ENCODE data around the gene AQP10. TPM values are rescaled to one million over a fixed set of nuclear protein-coding genes. Genes with fewer than 3 reads are reported as not detected.

Gene AQP10, protein sequence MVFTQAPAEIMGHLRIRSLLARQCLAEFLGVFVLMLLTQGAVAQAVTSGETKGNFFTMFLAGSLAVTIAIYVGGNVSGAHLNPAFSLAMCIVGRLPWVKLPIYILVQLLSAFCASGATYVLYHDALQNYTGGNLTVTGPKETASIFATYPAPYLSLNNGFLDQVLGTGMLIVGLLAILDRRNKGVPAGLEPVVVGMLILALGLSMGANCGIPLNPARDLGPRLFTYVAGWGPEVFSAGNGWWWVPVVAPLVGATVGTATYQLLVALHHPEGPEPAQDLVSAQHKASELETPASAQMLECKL
- not detected in 2 replicates for total RNA-seq

GRCh38 chr1:154320882-154321608 lies at the start of gene AQP10:
TSS of gene AQP10 (plus strand) at chr1:154321093. CDS start at chr1:154321156, 63 bp downstream.

DNA sequence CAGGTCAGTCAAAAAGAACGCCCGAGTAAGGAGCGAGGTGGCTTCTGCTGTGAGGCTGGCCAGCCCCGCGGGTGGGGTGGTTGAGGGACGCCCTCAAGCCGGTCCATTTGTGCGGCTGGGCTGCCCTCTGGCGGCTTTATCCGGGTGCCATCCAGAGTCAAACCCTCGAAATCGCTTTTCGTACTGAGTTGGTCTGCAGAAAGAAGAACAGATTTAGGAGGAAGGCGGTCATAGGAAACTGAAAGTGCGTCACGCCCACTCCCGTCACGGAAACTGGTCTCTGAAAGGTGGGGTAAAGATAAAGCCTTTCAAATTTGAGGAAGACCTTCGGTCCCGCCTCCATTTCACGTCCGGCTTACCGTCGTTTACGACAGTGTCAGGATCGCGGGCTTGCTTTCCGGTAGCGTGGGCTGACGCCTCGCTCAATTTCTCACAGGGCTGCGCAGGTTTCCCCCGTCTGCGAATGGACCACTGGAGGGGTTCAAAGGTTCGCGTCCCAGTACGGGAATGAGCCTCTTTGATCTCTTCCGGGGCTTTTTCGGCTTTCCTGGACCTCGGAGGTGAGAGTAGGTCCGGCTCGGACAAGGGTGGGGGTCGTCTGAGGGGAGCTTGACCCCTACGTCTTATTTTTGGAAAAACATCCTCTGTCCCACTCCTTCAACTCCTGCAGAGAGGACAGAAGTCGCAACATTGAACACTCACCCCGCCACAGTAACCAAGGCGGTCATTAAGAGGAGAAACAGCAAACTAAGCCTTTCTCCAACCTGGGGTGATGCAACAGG lies 48.5 kb upstream of the AQP10 start, which contains the start of gene HAX1:
Gene HAX1 (plus strand): TSS at position 413 of the 782 bp plus-strand sequence. CDS start 95 bp downstream, at position 508.

DNA sequence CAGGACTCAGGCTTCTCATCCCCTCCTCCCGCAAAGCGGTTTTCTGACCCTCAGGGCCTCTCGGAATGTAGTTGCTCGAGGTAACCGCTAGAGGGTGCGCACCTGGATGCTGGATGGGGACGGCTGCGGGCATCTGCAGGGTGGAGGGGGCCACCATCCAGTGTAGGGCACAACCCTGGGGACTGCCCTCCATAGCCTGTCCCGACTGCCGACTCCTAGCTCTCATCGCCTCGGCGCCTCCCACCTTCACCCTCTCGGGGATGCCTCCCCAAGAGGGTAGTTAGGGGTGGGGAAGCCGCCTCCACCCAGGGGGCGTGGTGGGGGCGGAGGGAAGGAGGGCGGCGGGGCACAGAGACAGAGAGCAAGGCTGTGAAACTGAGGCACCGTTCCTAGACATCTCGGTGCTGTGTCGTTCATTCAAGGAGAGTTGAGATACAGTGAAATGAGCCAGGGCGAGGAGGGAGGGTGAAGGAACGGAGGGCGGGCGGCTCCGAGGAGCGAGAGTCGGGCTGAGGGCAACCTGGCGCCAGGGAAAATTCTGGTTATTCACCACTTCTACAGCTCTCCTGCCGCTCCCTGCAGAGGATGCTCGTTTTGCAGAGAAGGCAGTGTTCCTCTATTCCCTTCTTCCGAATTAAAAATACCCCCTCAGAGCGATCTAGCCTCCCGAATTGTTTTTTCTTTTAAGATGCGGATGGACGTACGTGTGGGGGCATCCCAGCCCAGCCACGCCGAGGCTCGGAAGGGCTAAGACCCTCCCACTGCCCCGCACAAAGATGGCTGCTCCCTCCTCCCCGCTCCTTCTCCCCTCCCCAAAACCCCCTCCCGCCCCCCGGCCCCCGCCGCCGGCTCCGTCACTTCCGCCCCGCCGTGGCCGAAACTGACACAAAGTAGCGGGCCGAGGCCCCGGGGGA lies 4.0 kb downstream of the AQP10 start, which contains the start of gene ATP8B2:
Gene ATP8B2 (plus strand): TSS at position 857 of the 914 bp plus-strand sequence. CDS start 2,617 bp downstream, outside the sequence.

Other genes starting within 250 kb of the AQP10 start
- not detected in 2 replicates for gene NUP210L, start 166.0 kb upstream of the AQP10 start, total RNA-seq
- 114 and 387 TPM in 2 replicates for gene TPM3, start 129.0 kb upstream of the AQP10 start, total RNA-seq
- gene CFAP141, start 114.8 kb upstream of the AQP10 start, total RNA-seq, result not detected in 2 replicates
- gene UBAP2L, start 100.1 kb upstream of the AQP10 start, total RNA-seq, result 74.6 and 74.8 TPM in 2 replicates
- gene HAX1, start 48.5 kb upstream of the AQP10 start, total RNA-seq, result 80.0 and 124 TPM in 2 replicates
- gene ATP8B2, start 4.4 kb downstream of the AQP10 start, total RNA-seq, result 48.9 and 56.2 TPM in 2 replicates
- gene IL6R, start 84.2 kb downstream of the AQP10 start, total RNA-seq, result 6.7 and 36.4 TPM in 2 replicates
- not detected in 2 replicates for gene TDRD10, start 181.1 kb downstream of the AQP10 start, total RNA-seq
- under 0.01 TPM in 1 of 2 replicates, not detected in the other for gene SHE, start 181.3 kb downstream of the AQP10 start, total RNA-seq
- gene UBE2Q1, start 237.6 kb downstream of the AQP10 start, total RNA-seq, result 14.0 and 24.0 TPM in 2 replicates
- gene CHRNB2, start 246.7 kb downstream of the AQP10 start, total RNA-seq, result 0.25 TPM in 1 of 2 replicates, not detected in the other